ENCODE results near the gene TMEM163. TPM values are rescaled to one million over a fixed set of nuclear protein-coding genes. Genes with fewer than 3 reads are reported as not detected.

TMEM163 gene
- total RNA-seq, 1 experiment from 2014 or later = 4.1 TPM

- no peaks in the 10 kb centered on the region for H3K9me3 Mint-ChIP-seq (ENCODE audit: unreplicated experiment)
- Histone ChIP-seq H3K4me3 (ENCODE audit: low read depth, low read length) (no peak overlapping the region), H3K36me3 (ENCODE audit: control insufficient read depth, insufficient read depth, low read length) (no peaks in the 10 kb centered on the region), H3K9me3 (no peaks in the 10 kb centered on the region), H3K4me1 (peaks cover 7% of the 10 kb centered on the region), H3K27me3 (replicated peaks; ENCODE audit: control insufficient read depth, insufficient read depth, low read length) (no peaks in the 10 kb centered on the region)
- BruUV-seq (replicated peaks) = no TSS peak
- no peak overlapping the region for H3K27ac Mint-ChIP-seq (ENCODE audit: unreplicated experiment)
- H3K27me3 Mint-ChIP-seq (ENCODE audit: insufficient read depth, unreplicated experiment) = no peaks in the 10 kb centered on the region
- DNase-seq = no peak
- POLR2A ChIA-PET = no interaction called here
- no peaks in the 10 kb centered on the region for H3K36me3 Mint-ChIP-seq (ENCODE audit: insufficient read depth, unreplicated experiment)
- H3K4me1 Mint-ChIP-seq (ENCODE audit: low read depth, unreplicated experiment) = peaks cover 8% of the 10 kb centered on the region
- TF ChIP-seq, protein P1, sequence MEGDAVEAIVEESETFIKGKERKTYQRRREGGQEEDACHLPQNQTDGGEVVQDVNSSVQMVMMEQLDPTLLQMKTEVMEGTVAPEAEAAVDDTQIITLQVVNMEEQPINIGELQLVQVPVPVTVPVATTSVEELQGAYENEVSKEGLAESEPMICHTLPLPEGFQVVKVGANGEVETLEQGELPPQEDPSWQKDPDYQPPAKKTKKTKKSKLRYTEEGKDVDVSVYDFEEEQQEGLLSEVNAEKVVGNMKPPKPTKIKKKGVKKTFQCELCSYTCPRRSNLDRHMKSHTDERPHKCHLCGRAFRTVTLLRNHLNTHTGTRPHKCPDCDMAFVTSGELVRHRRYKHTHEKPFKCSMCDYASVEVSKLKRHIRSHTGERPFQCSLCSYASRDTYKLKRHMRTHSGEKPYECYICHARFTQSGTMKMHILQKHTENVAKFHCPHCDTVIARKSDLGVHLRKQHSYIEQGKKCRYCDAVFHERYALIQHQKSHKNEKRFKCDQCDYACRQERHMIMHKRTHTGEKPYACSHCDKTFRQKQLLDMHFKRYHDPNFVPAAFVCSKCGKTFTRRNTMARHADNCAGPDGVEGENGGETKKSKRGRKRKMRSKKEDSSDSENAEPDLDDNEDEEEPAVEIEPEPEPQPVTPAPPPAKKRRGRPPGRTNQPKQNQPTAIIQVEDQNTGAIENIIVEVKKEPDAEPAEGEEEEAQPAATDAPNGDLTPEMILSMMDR (IDR thresholded peaks at IDR 0.05; ENCODE audit: insufficient read depth in 1 of 2, low read depth in 1 of 2, low read length in 1 of 2, severe bottlenecking in 1 of 2, unreplicated experiment in 1 of 2) = no peak
- CTCF ChIA-PET = no interaction called here
- no peak overlapping the region for H3K4me3 Mint-ChIP-seq (ENCODE audit: unreplicated experiment)
- intact Hi-C loops (cut with micrococcal nuclease; ENCODE audit: unreplicated experiment) = no loop called here
These were observed 310.0 kb downstream of the TMEM163 start for GRCh38 chr2:134408791-134409190.

DNA sequence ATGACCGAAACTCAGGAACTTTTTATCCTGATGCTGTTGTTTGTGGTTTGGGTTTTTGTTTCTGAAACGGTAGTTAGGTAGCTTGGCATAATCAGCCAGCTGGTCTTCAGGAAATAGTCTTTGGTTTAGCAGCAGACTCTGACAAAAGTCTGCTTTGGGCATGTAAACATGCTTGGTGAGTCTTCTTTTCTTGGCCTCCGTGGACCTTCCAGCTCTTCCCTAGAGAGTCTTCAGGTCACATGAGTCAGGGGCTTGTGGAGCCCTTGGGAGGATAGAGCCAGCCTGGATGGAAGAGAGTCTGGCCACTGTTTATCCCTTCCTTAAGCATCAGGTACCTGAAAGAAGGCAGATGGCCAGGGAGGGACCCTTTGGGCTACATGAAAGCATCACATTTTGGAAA is 310.4 kb downstream of the TMEM163 start:
- Histone ChIP-seq H3K4me3 (ENCODE audit: low read depth, low read length) (no peak overlapping the region), H3K4me1 (peaks cover 7% of the 10 kb centered on the region), H3K36me3 (ENCODE audit: control insufficient read depth, insufficient read depth, low read length) (no peaks in the 10 kb centered on the region), H3K27me3 (replicated peaks; ENCODE audit: control insufficient read depth, insufficient read depth, low read length) (no peaks in the 10 kb centered on the region), H3K9me3 (no peaks in the 10 kb centered on the region)
- no peak for DNase-seq
- no peaks in the 10 kb centered on the region for H3K27me3 Mint-ChIP-seq (ENCODE audit: insufficient read depth, unreplicated experiment)
- H3K27ac Mint-ChIP-seq (ENCODE audit: unreplicated experiment) = no peak overlapping the region
- ChIA-PET CTCF (no interaction called here), POLR2A (no interaction called here)
- H3K36me3 Mint-ChIP-seq (ENCODE audit: insufficient read depth, unreplicated experiment) = no peaks in the 10 kb centered on the region
- no TSS peak for BruUV-seq (replicated peaks)
- intact Hi-C loops (cut with micrococcal nuclease; ENCODE audit: unreplicated experiment) = no loop called here
- TF ChIP-seq, protein P1 (IDR thresholded peaks at IDR 0.05; ENCODE audit: insufficient read depth in 1 of 2, low read depth in 1 of 2, low read length in 1 of 2, severe bottlenecking in 1 of 2, unreplicated experiment in 1 of 2) = no peak
- H3K4me3 Mint-ChIP-seq (ENCODE audit: unreplicated experiment) = no peak overlapping the region
- H3K4me1 Mint-ChIP-seq (ENCODE audit: low read depth, unreplicated experiment) = peaks cover 6% of the 10 kb centered on the region
- no peaks in the 10 kb centered on the region for H3K9me3 Mint-ChIP-seq (ENCODE audit: unreplicated experiment)

GRCh38 chr2:134407154-134407890 is 311.5 kb downstream of the TMEM163 start:
- H3K4me3 Mint-ChIP-seq (ENCODE audit: unreplicated experiment) = no peak overlapping the region
- DNase-seq = no peak
- POLR2A ChIA-PET = no interaction called here
- H3K27me3 Mint-ChIP-seq (ENCODE audit: insufficient read depth, unreplicated experiment) = no peaks in the 10 kb centered on the region
- H3K36me3 ChIP-seq (ENCODE audit: control insufficient read depth, insufficient read depth, low read length) = no peaks in the 10 kb centered on the region
- H3K4me1 ChIP-seq = peaks cover 7% of the 10 kb centered on the region
- intact Hi-C loops (cut with micrococcal nuclease; ENCODE audit: unreplicated experiment) = no loop called here
- no peaks in the 10 kb centered on the region for H3K36me3 Mint-ChIP-seq (ENCODE audit: insufficient read depth, unreplicated experiment)
- H3K9me3 ChIP-seq = no peaks in the 10 kb centered on the region
- H3K4me3 ChIP-seq (ENCODE audit: low read depth, low read length) = no peak overlapping the region
- peaks cover 4% of the 10 kb centered on the region for H3K4me1 Mint-ChIP-seq (ENCODE audit: low read depth, unreplicated experiment)
- H3K27ac Mint-ChIP-seq (ENCODE audit: unreplicated experiment) = no peak overlapping the region
- H3K27me3 ChIP-seq (replicated peaks; ENCODE audit: control insufficient read depth, insufficient read depth, low read length) = no peaks in the 10 kb centered on the region
- TF ChIP-seq, protein P1 (IDR thresholded peaks at IDR 0.05; ENCODE audit: insufficient read depth in 1 of 2, low read depth in 1 of 2, low read length in 1 of 2, severe bottlenecking in 1 of 2, unreplicated experiment in 1 of 2) = no peak
- no TSS peak for BruUV-seq (replicated peaks)
- CTCF ChIA-PET = interaction anchor here (0.9 kb wide), 1 partner anchor 289 kb away, joined by 3 read pairs; no protein-coding TSS in a partner anchor
- H3K9me3 Mint-ChIP-seq (ENCODE audit: unreplicated experiment) = no peaks in the 10 kb centered on the region

Measured in Caco-2 (cell line).